Measurements from ENCODE around the gene COL6A2.
A peak's percentile ranks its signal among the peaks of the same experiment; 100 is the strongest.
"Not testable (repeated sequence)": the region's sequence is repeated elsewhere in the genome, so short reads cannot be mapped to it uniquely, and the experiment has no call there.

Gene COL6A2

GRCh38 chr21:46061063-46061462 is 36.8 kb upstream of the COL6A2 start:
- DNase-seq = no peak

GRCh38 chr21:46061518-46061917 is 36.4 kb upstream of the COL6A2 start:
- no peak for DNase-seq

- DNase-seq = no peak
These were observed 36.0 kb upstream of the COL6A2 start for GRCh38 chr21:46061950-46062349.

- DNase-seq = no peak
These were observed 35.3 kb upstream of the COL6A2 start for GRCh38 chr21:46062471-46063211.

- peak in 1 of 2 experiments; percentile 1 for DNase-seq
These were observed 34.7 kb upstream of the COL6A2 start for GRCh38 chr21:46063227-46063626.

GRCh38 chr21:46063734-46064680 is 33.9 kb upstream of the COL6A2 start:
- DNase-seq = no peak

- DNase-seq = no peak
These were observed 33.1 kb upstream of the COL6A2 start for GRCh38 chr21:46064870-46065214.

- no peak for DNase-seq
These were observed 32.5 kb upstream of the COL6A2 start for GRCh38 chr21:46065215-46065913.

- no peak for DNase-seq
These were observed 31.9 kb upstream of the COL6A2 start for GRCh38 chr21:46065914-46066551.

- DNase-seq = no peak
These were observed 31.2 kb upstream of the COL6A2 start for GRCh38 chr21:46066591-46067331.

GRCh38 chr21:46067505-46068201 is 30.3 kb upstream of the COL6A2 start:
- DNase-seq = no peak

- DNase-seq = no peak
These were observed 29.3 kb upstream of the COL6A2 start for GRCh38 chr21:46068516-46069079.

GRCh38 chr21:46069166-46069565 is 28.7 kb upstream of the COL6A2 start:
- DNase-seq = no peak

- no peak for DNase-seq
These were observed 28.1 kb upstream of the COL6A2 start for GRCh38 chr21:46069719-46070279.

GRCh38 chr21:46071082-46071481 is 26.8 kb upstream of the COL6A2 start:
- no peak for DNase-seq

GRCh38 chr21:46076724-46077123 is 21.2 kb upstream of the COL6A2 start:
- not testable (repeated sequence) for DNase-seq

- no peak for DNase-seq
These were observed 20.2 kb upstream of the COL6A2 start for GRCh38 chr21:46077674-46078101.

GRCh38 chr21:46078322-46078977 is 19.5 kb upstream of the COL6A2 start:
- DNase-seq = no peak

- no peak for DNase-seq
These were observed 18.9 kb upstream of the COL6A2 start for GRCh38 chr21:46078978-46079351.
